ENCODE measurements around the gene TCEAL3. TPM values are rescaled to one million over a fixed set of nuclear protein-coding genes. Genes with fewer than 3 reads are reported as not detected.

The TCEAL3 gene
- total and polyA plus RNA-seq, 2 donors (not counting 1 experiment from before 2014, with no cell fraction given): 21.6 to 59.7 TPM

Other genes with a start within 250 kb of the TCEAL3 start
- gene BEX3, start 231.4 kb upstream of the TCEAL3 start, total RNA-seq: 300 and 416 TPM in 2 replicates
- 433 and 460 TPM in 2 replicates for gene BEX3, start 231.4 kb upstream of the TCEAL3 start, polyA plus RNA-seq
- under 0.01 and 0.17 TPM in 2 replicates for gene RAB40A, start 88.5 kb upstream of the TCEAL3 start, total RNA-seq
- gene RAB40A, start 88.5 kb upstream of the TCEAL3 start, polyA plus RNA-seq: 0.06 and 0.07 TPM in 2 replicates
- 57.0 and 63.6 TPM in 2 replicates for gene TCEAL4, start 22.4 kb upstream of the TCEAL3 start, total RNA-seq
- gene TCEAL4, start 22.4 kb upstream of the TCEAL3 start, polyA plus RNA-seq: 47.3 and 75.7 TPM in 2 replicates
- gene TCEAL1, start 21.0 kb downstream of the TCEAL3 start, total RNA-seq: 35.5 and 37.5 TPM in 2 replicates
- gene TCEAL1, start 21.0 kb downstream of the TCEAL3 start, polyA plus RNA-seq: 24.5 and 28.5 TPM in 2 replicates
- gene MORF4L2, start 78.7 kb downstream of the TCEAL3 start, total RNA-seq: 287 and 353 TPM in 2 replicates
- gene MORF4L2, start 78.7 kb downstream of the TCEAL3 start, polyA plus RNA-seq: 814 and 948 TPM in 2 replicates
- not detected in 2 replicates for gene TMEM31, start 102.9 kb downstream of the TCEAL3 start, total RNA-seq
- gene TMEM31, start 102.9 kb downstream of the TCEAL3 start, polyA plus RNA-seq: 0.10 TPM in 1 of 2 replicates, not detected in the other
- gene PLP1, start 168.9 kb downstream of the TCEAL3 start, total RNA-seq: 0.17 TPM in 1 of 2 replicates, not detected in the other
- gene PLP1, start 168.9 kb downstream of the TCEAL3 start, polyA plus RNA-seq: 0.12 and 0.17 TPM in 2 replicates
- gene RAB9B, start 224.3 kb downstream of the TCEAL3 start, total RNA-seq: 0.50 and 0.77 TPM in 2 replicates
- 0.47 and 0.90 TPM in 2 replicates for gene RAB9B, start 224.3 kb downstream of the TCEAL3 start, polyA plus RNA-seq

All from fibroblast of lung (primary cell).